HG03378 (cell line): ENCODE measurements around the gene TUBB1.
"Not testable (repeated sequence)": the region's sequence is repeated elsewhere in the genome, so short reads cannot be mapped to it uniquely, and the experiment has no call there.

Source experiments
- ATAC-seq: cut with Tn5 transposase; IDR thresholded peaks from one replicate; pipeline ENCODE4 v1.9.1; 2021; ENCODE audit warnings: mild to moderate bottlenecking, moderate library complexity; ENCODE audit not compliant: unreplicated experiment

Gene TUBB1

DNA sequence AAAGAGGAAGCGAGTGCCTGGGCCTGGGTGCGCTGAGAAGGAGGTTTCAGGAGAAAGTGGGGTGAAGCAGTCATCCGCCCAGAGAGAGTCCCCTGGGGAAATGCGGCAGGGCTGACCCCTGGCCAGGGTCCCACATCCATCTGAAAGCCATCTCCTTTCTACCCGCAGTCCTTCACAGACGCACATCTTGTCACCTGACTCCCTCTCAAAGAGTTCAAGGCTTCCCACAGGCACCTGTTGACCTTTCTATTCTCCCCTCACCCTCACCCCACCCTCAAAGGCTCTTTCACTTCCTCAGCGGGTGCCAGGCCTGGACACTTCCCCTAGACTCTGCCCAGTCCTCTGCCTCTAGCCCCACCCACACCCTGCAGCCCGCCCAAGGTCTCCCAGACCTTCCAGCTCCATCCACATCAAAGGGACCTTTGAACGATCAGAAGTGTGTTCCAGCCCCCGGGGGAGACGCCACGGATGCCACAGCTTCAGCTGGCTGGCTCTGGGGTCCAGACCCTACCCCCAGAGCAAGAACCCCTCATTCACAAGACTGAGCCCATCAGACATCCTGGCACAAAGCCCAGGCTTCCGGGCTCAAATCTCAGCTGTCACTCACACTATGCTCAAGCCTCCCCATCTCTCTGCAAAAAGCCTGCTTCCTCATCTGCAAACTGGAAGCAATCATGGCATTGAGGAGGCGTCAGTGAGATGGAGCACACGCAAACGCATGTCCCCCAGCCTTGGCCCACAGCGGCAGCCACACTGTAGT is 14.3 kb upstream of the TUBB1 start:
- peak; percentile 68 for ATAC-seq

- no peak for ATAC-seq
Observed at GRCh38 chr20:59005523-59006166, 13.6 kb upstream of the TUBB1 start.

DNA sequence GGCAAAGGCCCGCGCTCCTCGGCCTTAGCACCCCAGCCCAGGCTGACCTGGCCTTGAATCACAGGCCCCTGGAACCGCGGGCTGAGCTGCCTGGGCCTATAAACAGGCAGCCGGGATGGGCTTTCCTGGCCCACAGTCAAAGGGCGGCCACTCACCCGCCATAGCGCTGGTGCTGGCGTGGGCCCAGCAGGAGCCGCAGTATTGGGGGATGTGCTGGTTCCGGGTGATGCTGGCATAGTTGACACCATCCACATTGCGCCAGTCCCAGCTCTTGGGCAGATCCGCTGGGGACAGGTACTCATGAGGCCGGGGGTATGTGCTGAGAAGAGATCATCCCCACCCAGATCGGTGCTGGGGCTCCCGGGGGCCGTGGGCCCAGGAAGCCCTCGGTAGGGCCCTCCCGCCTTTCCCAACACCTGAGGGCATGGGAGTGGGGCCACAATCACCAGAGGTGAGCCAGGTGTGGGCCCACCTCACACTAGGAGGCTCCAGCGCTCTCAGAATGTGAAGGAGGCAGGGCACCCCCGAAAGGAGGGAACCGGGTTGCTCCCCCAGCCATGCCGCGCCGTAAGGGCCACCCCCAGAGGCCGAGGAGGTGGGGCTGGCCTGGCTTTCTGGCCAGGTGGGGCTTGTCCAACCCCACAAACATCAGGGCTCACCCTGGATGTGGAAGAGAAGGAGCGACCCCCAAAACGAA is 12.9 kb upstream of the TUBB1 start:
- ATAC-seq = no peak

GRCh38 chr20:59006864-59007664 is 12.2 kb upstream of the TUBB1 start, which contains the start of gene CTSZ:
Gene CTSZ, minus strand, starts transcription at chr20:59007254. Its CDS starts 126 bp downstream, at chr20:59007128.
- ATAC-seq = no peak

- ATAC-seq = no peak
Observed at GRCh38 chr20:59007665-59008511, 11.3 kb upstream of the TUBB1 start.

DNA sequence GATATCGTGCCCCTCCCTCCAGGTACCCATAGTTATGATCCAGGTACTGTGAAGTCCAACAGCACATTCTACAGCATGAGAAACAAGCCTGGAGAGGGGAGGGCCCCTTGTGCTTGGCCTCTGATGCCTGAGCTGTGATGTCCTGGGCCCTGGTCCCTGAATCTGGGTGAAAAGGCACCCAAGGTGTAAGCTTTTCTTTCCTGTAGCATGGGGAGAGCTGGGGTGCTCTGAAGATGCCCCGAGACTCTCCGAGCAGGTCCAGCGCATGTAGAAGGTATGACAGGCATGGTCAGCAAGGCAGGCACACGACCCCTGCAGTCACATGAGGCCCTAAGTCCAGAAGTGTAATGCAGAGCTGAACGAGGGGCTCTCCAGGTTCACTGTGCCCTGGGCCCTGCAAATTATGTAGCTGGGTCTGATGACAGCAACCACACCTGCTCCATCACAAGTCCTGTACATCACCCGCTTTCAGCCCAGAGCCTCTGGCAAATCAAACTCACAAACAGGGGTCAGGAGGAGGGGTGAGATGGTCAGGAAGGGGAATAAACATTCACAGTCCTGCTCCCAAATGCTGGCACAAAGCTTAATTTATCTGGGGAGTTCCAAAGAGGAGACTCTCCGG is 10.4 kb upstream of the TUBB1 start:
- ATAC-seq = no peak

- no peak for ATAC-seq
Observed at GRCh38 chr20:59010321-59010994, 8.8 kb upstream of the TUBB1 start.

DNA sequence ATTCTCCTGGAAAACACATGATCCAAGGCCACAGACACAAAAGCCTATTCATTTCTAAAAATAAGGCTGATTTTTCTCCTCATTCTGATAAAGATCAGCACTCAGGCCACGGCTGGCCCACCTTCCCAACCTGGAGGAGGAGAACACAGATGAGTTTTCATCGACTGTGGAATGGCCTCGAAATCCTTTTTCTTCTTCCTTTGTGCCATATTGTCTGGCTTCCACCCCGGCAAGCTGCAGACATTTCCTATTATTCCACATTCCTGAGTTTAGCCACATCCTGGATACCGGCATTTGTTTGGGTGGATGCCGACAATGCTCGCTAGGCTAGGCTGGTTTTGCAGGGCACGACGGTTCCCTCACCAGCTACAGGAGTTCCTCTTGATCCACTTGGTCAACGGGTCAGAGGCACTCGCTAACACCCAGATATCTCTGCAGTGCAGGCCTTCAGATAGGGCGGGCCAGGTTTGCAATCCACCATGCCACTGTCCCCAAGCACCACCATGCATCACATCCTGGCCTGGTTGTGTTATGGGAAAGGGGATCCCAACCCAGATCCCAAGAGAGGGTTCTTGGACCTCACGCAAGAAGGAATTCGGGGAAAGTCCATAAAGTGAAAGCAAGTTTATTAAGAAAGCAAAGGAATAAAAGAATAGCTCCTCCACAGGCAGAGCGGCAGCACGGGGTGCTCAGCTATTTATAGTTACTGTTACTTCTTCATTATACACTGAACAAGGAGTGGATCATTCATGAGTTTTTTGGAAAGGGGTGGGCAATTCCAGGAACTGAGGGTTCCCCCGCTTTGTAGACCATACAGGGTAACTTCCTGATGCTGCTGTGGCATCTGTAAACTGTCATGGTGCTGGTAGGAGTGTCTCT is 8.0 kb upstream of the TUBB1 start:
- ATAC-seq = no peak

GRCh38 chr20:59011874-59012157 is 7.4 kb upstream of the TUBB1 start:
- ATAC-seq = not testable (repeated sequence)

- ATAC-seq = no peak
Observed at GRCh38 chr20:59013031-59013951, 5.9 kb upstream of the TUBB1 start.

DNA sequence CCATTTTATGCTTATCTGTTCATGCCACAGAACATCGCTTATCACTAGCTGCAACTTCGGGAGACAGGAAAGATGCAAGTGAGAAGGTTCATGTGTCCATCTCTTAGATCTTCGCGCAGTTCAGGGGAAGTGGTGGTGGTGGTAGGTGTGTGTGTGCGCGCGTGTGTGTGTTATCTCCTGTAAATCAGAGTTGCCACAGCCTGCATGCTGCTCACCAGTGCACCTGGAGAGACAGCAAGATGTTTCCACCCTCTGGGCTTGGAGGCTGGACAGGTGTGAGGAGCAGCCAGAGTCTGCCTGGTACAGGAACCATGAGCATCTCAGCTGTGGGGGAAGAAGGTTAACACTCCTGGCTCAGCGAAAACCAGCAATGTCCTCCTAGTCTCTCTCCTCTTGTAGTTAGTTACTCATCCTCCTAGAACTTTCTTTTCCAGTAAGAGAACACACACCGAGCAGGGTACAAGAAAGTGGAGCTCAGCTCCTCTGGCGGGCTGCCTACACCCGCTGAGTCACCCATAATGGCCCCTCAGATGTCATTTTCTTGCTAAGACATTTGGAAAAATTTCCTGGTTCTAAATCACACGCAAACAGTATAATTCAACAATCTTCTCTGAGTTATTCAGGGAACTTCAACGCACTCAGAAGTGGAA is 5.1 kb upstream of the TUBB1 start:
- no peak for ATAC-seq

DNA sequence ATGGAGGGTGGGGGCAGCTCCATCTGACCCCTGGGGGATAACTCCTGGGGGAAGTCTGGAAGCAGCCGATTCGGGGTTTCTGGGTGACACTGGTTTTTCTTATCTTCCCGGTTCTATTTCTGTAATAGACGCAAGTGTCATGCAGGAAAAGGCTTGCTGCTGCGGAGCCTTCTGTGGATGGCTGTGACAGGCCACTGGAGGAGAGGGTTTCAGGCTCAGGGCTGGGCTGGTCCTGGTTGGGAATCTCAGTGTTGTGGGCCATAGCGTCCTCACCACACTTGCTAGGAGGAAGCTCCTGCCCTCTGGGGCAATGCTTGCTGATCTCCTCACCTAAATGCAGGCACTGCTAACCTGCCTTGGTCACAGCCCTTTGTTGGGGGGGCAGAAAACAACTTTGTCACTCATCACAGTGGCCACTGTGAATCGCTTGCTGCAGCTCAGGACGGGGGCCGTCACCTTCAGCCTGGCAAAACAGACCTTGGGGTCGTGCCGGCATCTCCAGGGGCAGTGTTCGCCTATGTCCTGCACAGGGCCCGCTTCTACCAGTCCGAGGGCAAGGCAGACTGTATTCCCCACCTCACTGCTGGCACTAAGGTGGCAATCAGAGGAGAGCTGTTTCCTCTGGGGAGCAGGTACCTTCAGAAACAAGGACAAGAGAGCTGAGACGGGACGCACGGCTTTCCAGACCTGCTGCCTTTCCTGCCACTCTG is 4.4 kb upstream of the TUBB1 start:
- ATAC-seq = no peak

DNA sequence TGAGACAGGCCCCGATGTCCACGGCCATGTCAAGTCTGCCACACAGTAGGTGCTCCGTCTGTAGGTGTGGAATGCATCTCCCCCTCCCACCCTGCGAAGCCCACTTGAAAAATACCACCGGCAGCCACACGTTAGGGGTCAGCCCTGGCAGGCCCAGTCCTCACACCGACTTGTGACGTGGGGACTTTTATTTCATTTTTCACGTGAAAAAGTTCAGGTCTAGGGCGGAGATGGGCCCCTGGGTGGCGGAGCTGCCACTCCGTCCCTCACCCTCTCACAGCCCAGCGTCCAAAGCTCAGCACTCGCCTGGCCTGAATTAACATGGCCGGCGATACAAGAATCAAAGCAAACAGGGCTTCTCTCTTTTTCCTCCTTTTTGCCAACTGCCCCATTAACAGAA is 3.8 kb upstream of the TUBB1 start:
- no peak for ATAC-seq

DNA sequence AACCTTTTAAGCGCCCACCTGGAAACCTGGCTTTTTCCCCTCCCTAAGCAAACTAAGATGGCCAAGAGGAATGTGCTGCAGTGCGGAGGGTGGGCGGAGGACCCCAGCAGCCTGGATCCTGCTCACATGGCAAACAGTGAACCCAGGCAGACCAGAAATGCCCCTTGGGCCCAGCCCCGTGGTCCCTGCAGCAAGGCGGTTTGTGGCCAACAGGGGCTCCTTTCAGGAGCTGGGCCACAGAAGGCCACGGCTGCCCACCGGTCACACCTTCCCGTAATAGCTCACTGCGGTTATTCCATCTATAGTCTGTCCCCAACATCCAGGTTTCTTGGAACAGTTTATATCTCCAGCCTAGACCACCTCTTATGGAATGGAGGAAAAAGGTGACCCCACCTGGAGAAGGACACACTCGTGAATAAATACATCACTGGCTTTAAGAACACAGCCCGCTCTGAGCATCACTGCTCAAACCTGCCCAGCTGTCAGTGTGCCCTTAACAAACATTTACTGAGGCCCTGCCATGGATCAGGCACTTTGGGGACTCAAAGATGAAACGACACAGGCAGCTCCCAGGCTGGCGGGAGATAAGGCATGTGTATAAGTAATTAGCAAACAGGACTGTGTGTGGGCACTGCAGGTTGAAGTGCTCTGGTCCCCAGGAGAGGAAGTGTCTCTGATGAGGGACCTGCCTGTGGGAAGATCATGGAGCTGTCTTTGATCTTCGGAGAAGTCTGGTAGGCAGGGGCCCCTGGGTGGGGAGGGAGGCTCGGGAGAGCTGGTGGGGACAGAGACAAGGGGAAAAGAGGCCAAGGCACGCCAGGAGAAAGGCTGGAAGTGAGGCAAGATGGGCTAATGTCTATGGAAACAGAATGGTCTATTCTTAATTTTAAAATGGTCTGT is 3.2 kb upstream of the TUBB1 start:
- no peak for ATAC-seq

DNA sequence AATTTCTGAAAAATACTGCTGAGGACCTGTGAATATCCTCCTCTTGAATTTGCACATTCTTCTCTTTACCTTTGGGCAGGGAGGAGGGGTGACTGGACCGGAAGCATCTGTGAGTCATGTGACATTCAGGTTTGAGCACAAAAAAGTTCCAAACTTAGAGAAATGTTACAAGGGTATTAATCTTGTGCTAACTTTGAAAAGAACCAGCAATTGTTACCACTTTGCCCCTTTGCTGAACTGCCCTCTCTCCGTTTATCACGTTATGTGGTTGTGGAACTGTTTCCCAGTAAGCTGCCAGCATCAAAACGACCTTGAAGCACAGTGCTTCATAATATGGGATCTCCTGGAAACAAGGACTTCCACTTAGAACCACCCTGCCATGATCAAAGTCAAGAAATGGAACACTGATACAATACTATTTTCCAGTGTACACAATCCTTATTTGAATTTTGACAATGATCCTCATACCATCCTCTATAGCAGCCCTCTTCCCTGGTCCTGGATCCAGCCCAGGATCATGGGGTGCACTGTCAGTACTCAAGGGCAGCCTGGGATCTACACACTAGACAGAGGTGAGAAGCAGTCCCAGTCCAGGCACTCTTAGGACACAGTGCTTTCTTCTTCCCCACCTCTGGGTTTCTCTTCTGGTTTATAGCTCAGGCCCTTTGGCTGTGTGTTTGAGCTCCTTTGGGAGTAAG is 2.3 kb upstream of the TUBB1 start:
- ATAC-seq = no peak
